HG03159 (cell line): ENCODE measurements around the gene MYF5.
"Not testable (repeated sequence)": the region's sequence is repeated elsewhere in the genome, so short reads cannot be mapped to it uniquely, and the experiment has no call there.

Experiments
- ATAC-seq: cut with Tn5 transposase; IDR thresholded peaks from one replicate; pipeline ENCODE4 v1.9.1; 2021; ENCODE audit warnings: mild to moderate bottlenecking, moderate library complexity; ENCODE audit not compliant: unreplicated experiment

MYF5 gene

GRCh38 chr12:80716696-80717469 lies at the start of gene MYF5:
TSS of gene MYF5 (plus strand) at chr12:80716912. CDS start at chr12:80717064, 152 bp downstream.
- ATAC-seq, result no peak

- no peak for ATAC-seq
Observed at GRCh38 chr12:80670214-80670613, 46.5 kb upstream of the MYF5 start.

- ATAC-seq, result not testable (repeated sequence)
Observed at GRCh38 chr12:80676042-80676636, 40.6 kb upstream of the MYF5 start.

- no peak for ATAC-seq
Observed at GRCh38 chr12:80676856-80677255, 39.9 kb upstream of the MYF5 start.

GRCh38 chr12:80677994-80678393 lies 38.7 kb upstream of the MYF5 start:
- ATAC-seq, result no peak

- ATAC-seq, result no peak
Observed at GRCh38 chr12:80679346-80680131, 37.2 kb upstream of the MYF5 start.

GRCh38 chr12:80681287-80681686 lies 35.4 kb upstream of the MYF5 start:
- no peak for ATAC-seq

GRCh38 chr12:80681786-80682185 lies 34.9 kb upstream of the MYF5 start:
- no peak for ATAC-seq

GRCh38 chr12:80684077-80684495 lies 32.6 kb upstream of the MYF5 start:
- no peak for ATAC-seq

GRCh38 chr12:80690090-80690489 lies 26.6 kb upstream of the MYF5 start:
- ATAC-seq, result no peak

- no peak for ATAC-seq
Observed at GRCh38 chr12:80690513-80690912, 26.2 kb upstream of the MYF5 start.

GRCh38 chr12:80692114-80692513 lies 24.6 kb upstream of the MYF5 start:
- peak; percentile 67 for ATAC-seq

GRCh38 chr12:80697270-80697887 lies 19.3 kb upstream of the MYF5 start:
- no peak for ATAC-seq

GRCh38 chr12:80698256-80698655 lies 18.5 kb upstream of the MYF5 start:
- no peak for ATAC-seq

- ATAC-seq, result no peak
Observed at GRCh38 chr12:80698847-80699542, 17.7 kb upstream of the MYF5 start.

GRCh38 chr12:80700327-80700726 lies 16.4 kb upstream of the MYF5 start:
- ATAC-seq, result no peak

GRCh38 chr12:80701388-80701787 lies 15.3 kb upstream of the MYF5 start:
- ATAC-seq, result no peak

GRCh38 chr12:80702889-80703805 lies 13.6 kb upstream of the MYF5 start:
- ATAC-seq, result peak; percentile 79

GRCh38 chr12:80704420-80704819 lies 12.3 kb upstream of the MYF5 start:
- ATAC-seq, result no peak
